Immature natural killer cell (primary cell): ENCODE measurements around the gene CEACAM16. TPM values are rescaled to one million over a fixed set of nuclear protein-coding genes. Genes with fewer than 3 reads are reported as not detected.
"Not testable (repeated sequence)": the region's sequence is repeated elsewhere in the genome, so short reads cannot be mapped to it uniquely, and the experiment has no call there.

ENCODE experiments used
- DNase-seq, 3 donors: peaks; one replicate each; pipeline ENCODE4 v3.0.0; 2022; ENCODE audit warnings: mixed read lengths in 1 of 3
- H3K27ac Mint-ChIP-seq, 6 donors: one replicate each; pipeline ENCODE4 v1.8.0; 2020; ENCODE audit warnings: mixed read lengths in 6 of 6, mild to moderate bottlenecking in 5 of 6, inconsistent platforms in 4 of 6, moderate library complexity in 3 of 6
- H3K27me3 Mint-ChIP-seq, 3 donors: one replicate each; pipeline ENCODE4 v1.8.0; 2020 to 2021; ENCODE audit warnings: low read depth in 3 of 3, mild to moderate bottlenecking in 3 of 3, mixed read lengths in 3 of 3, moderate library complexity in 3 of 3, inconsistent platforms in 1 of 3
- H3K36me3 Mint-ChIP-seq, 3 donors: one replicate each; pipeline ENCODE4 v1.8.0; 2020; ENCODE audit warnings: mixed read lengths in 3 of 3, inconsistent platforms in 2 of 3, mild to moderate bottlenecking in 2 of 3
- H3K4me1 Mint-ChIP-seq, 2 donors: one replicate each; pipeline ENCODE4 v1.8.0; 2020; ENCODE audit warnings: inconsistent platforms in 2 of 2, mild to moderate bottlenecking in 2 of 2, mixed read lengths in 2 of 2, moderate library complexity in 1 of 2
- H3K4me3 Mint-ChIP-seq, 5 donors: one replicate each; pipeline ENCODE4 v1.8.0; 2020; ENCODE audit warnings: mild to moderate bottlenecking in 5 of 5, mixed read lengths in 5 of 5, inconsistent platforms in 3 of 5, moderate library complexity in 3 of 5
- H3K9me3 Mint-ChIP-seq, 6 donors: one replicate each; pipeline ENCODE4 v1.8.0; 2020; ENCODE audit warnings: mild to moderate bottlenecking in 6 of 6, mixed read lengths in 6 of 6, inconsistent platforms in 4 of 6, moderate library complexity in 3 of 6
- polyA plus RNA-seq, 3 donors: library from polyadenylated mRNA; unstranded; fragments of 300-500 nt; fragmentation: Illumina TruSeq; gene quantifications; one replicate each; pipeline ENCODE4 v1.2.3, GENCODE V29; 2021

The CEACAM16 gene
- polyA plus RNA-seq, 3 donors from 2014 or later = not detected

- DNase-seq, H3K27me3 Mint-ChIP-seq, H3K4me3 Mint-ChIP-seq, H3K36me3 Mint-ChIP-seq, H3K4me1 Mint-ChIP-seq, H3K27ac Mint-ChIP-seq, H3K9me3 Mint-ChIP-seq: not testable (repeated sequence)
Measured at GRCh38 chr19:44684396-44684795, 14.6 kb upstream of the CEACAM16 start.

GRCh38 chr19:44684892-44685863 lies 13.8 kb upstream of the CEACAM16 start:
- no peak for DNase-seq
- Mint-ChIP-seq H3K4me3 (no peak overlapping the region), H3K36me3 (peaks cover 0 to 4% (median 0%) of the 10 kb centered on the region in 3 donors), H3K27ac (no peak overlapping the region), H3K9me3 (no peaks in the 10 kb centered on the region), H3K4me1 (peaks cover 0 to 4% of the 10 kb centered on the region in 2 donors), H3K27me3 (peaks cover 0 to 4% (median 2%) of the 10 kb centered on the region in 3 donors)

GRCh38 chr19:44685877-44686276 lies 13.1 kb upstream of the CEACAM16 start:
- H3K27me3 Mint-ChIP-seq = peaks cover 0 to 4% (median 2%) of the 10 kb centered on the region in 3 donors
- H3K36me3 Mint-ChIP-seq = peaks cover 0 to 4% (median 0%) of the 10 kb centered on the region in 3 donors
- H3K27ac Mint-ChIP-seq = no peak overlapping the region
- H3K9me3 Mint-ChIP-seq = no peaks in the 10 kb centered on the region
- DNase-seq = no peak
- no peak overlapping the region for H3K4me3 Mint-ChIP-seq
- peaks cover 0 to 4% of the 10 kb centered on the region in 2 donors for H3K4me1 Mint-ChIP-seq

GRCh38 chr19:44686896-44687295 lies 12.1 kb upstream of the CEACAM16 start:
- Mint-ChIP-seq H3K36me3 (peaks cover 0 to 4% (median 0%) of the 10 kb centered on the region in 3 donors), H3K27ac (no peak overlapping the region), H3K27me3 (peaks cover 0 to 4% (median 2%) of the 10 kb centered on the region in 3 donors), H3K4me3 (no peak overlapping the region), H3K4me1 (peaks cover 2 to 4% of the 10 kb centered on the region in 2 donors), H3K9me3 (no peaks in the 10 kb centered on the region)
- no peak for DNase-seq

- DNase-seq = no peak
- no peaks in the 10 kb centered on the region for H3K9me3 Mint-ChIP-seq
- no peak overlapping the region for H3K4me3 Mint-ChIP-seq
- H3K27me3 Mint-ChIP-seq = peaks cover 2 to 4% (median 3%) of the 10 kb centered on the region in 3 donors
- H3K4me1 Mint-ChIP-seq = peaks cover 7 to 12% of the 10 kb centered on the region in 2 donors
- peaks cover 0 to 3% (median 0%) of the 10 kb centered on the region in 3 donors for H3K36me3 Mint-ChIP-seq
- H3K27ac Mint-ChIP-seq = no peak overlapping the region
Measured at GRCh38 chr19:44687888-44688287, 11.1 kb upstream of the CEACAM16 start.

- H3K4me3 Mint-ChIP-seq = no peak overlapping the region
- H3K9me3 Mint-ChIP-seq = no peaks in the 10 kb centered on the region
- peak; percentile 55 to 63 (median 63) for DNase-seq
- no peak overlapping the region for H3K27ac Mint-ChIP-seq
- H3K4me1 Mint-ChIP-seq = peaks cover 7 to 13% of the 10 kb centered on the region in 2 donors
- H3K36me3 Mint-ChIP-seq = no peaks in the 10 kb centered on the region
- peaks cover 2 to 4% (median 3%) of the 10 kb centered on the region in 3 donors for H3K27me3 Mint-ChIP-seq
Measured at GRCh38 chr19:44689290-44690130, 9.4 kb upstream of the CEACAM16 start.

- no peaks in the 10 kb centered on the region for H3K36me3 Mint-ChIP-seq
- H3K9me3 Mint-ChIP-seq = no peaks in the 10 kb centered on the region
- H3K4me3 Mint-ChIP-seq = no peak overlapping the region
- H3K27ac Mint-ChIP-seq = no peak overlapping the region
- DNase-seq = no peak
- peaks cover 7 to 13% of the 10 kb centered on the region in 2 donors for H3K4me1 Mint-ChIP-seq
- peaks cover 0 to 4% (median 3%) of the 10 kb centered on the region in 3 donors for H3K27me3 Mint-ChIP-seq
Measured at GRCh38 chr19:44690131-44690440, 8.9 kb upstream of the CEACAM16 start.

GRCh38 chr19:44692379-44692721 lies 6.6 kb upstream of the CEACAM16 start:
- Mint-ChIP-seq H3K36me3 (no peaks in the 10 kb centered on the region), H3K4me1 (peaks cover 7 to 13% of the 10 kb centered on the region in 2 donors), H3K4me3 (peak overlapping the region in 1 of 5 donors; percentile 20), H3K27ac (peak overlapping the region in 4 of 6 donors; percentile 53 to 90 (median 68)), H3K9me3 (no peaks in the 10 kb centered on the region), H3K27me3 (peaks cover 3 to 6% (median 4%) of the 10 kb centered on the region in 3 donors)
- no peak for DNase-seq

GRCh38 chr19:44694184-44694579 lies 4.8 kb upstream of the CEACAM16 start:
- DNase-seq = no peak
- Mint-ChIP-seq H3K27ac (no peak overlapping the region), H3K4me1 (peaks cover 5 to 13% of the 10 kb centered on the region in 2 donors), H3K27me3 (peaks cover 2 to 11% (median 6%) of the 10 kb centered on the region in 3 donors), H3K36me3 (no peaks in the 10 kb centered on the region), H3K4me3 (no peak overlapping the region), H3K9me3 (no peaks in the 10 kb centered on the region)

- no peak overlapping the region for H3K4me3 Mint-ChIP-seq
- no peak for DNase-seq
- no peaks in the 10 kb centered on the region for H3K36me3 Mint-ChIP-seq
- H3K4me1 Mint-ChIP-seq = peaks cover 2 to 9% of the 10 kb centered on the region in 2 donors
- H3K9me3 Mint-ChIP-seq = no peaks in the 10 kb centered on the region
- peak overlapping the region in 1 of 6 donors; percentile 45 for H3K27ac Mint-ChIP-seq
- H3K27me3 Mint-ChIP-seq = peaks cover 3 to 9% (median 6%) of the 10 kb centered on the region in 3 donors
Measured at GRCh38 chr19:44696939-44697669, 1.8 kb upstream of the CEACAM16 start.

GRCh38 chr19:44697670-44698034 lies 1.3 kb upstream of the CEACAM16 start:
- Mint-ChIP-seq H3K9me3 (no peaks in the 10 kb centered on the region), H3K4me1 (peaks cover 0 to 3% of the 10 kb centered on the region in 2 donors), H3K27me3 (peaks cover 3 to 8% (median 6%) of the 10 kb centered on the region in 3 donors), H3K4me3 (no peak overlapping the region), H3K27ac (peak overlapping the region in 2 of 6 donors; percentile 26 to 78), H3K36me3 (no peaks in the 10 kb centered on the region)
- DNase-seq = no peak

- Mint-ChIP-seq H3K27me3 (peaks cover 3 to 8% (median 6%) of the 10 kb centered on the region in 3 donors), H3K36me3 (no peaks in the 10 kb centered on the region), H3K9me3 (no peaks in the 10 kb centered on the region), H3K4me3 (no peak overlapping the region), H3K4me1 (no peaks in the 10 kb centered on the region), H3K27ac (no peak overlapping the region)
- DNase-seq = no peak
Measured at GRCh38 chr19:44700547-44700946, 1.6 kb downstream of the CEACAM16 start.

- H3K36me3 Mint-ChIP-seq = no peaks in the 10 kb centered on the region
- H3K27ac Mint-ChIP-seq = no peak overlapping the region
- H3K4me3 Mint-ChIP-seq = no peak overlapping the region
- no peaks in the 10 kb centered on the region for H3K9me3 Mint-ChIP-seq
- no peaks in the 10 kb centered on the region for H3K4me1 Mint-ChIP-seq
- DNase-seq = no peak
- peaks cover 3 to 8% (median 6%) of the 10 kb centered on the region in 3 donors for H3K27me3 Mint-ChIP-seq
Measured at GRCh38 chr19:44701228-44701627, 2.3 kb downstream of the CEACAM16 start.
